GM10266 (cell line): ENCODE data around the gene COQ8A.

Experiments
- DNase-seq: peaks from one replicate; pipeline ENCODE4 v3.0.0; 2012; ENCODE audit errors: extremely low spot score
- TF ChIP-seq, protein P1 (sequence below): IDR thresholded peaks from 2 replicates; pipeline ENCODE4 v1.5.1; 2012; ENCODE audit warnings: mild to moderate bottlenecking, low read depth; ENCODE audit not compliant: control insufficient read depth, insufficient read depth; ENCODE audit errors: missing control alignments

The COQ8A gene

GRCh38 chr1:226948051-226948450 is 8.0 kb downstream of the COQ8A start:
- no peak for DNase-seq
- TF ChIP-seq, protein P1, sequence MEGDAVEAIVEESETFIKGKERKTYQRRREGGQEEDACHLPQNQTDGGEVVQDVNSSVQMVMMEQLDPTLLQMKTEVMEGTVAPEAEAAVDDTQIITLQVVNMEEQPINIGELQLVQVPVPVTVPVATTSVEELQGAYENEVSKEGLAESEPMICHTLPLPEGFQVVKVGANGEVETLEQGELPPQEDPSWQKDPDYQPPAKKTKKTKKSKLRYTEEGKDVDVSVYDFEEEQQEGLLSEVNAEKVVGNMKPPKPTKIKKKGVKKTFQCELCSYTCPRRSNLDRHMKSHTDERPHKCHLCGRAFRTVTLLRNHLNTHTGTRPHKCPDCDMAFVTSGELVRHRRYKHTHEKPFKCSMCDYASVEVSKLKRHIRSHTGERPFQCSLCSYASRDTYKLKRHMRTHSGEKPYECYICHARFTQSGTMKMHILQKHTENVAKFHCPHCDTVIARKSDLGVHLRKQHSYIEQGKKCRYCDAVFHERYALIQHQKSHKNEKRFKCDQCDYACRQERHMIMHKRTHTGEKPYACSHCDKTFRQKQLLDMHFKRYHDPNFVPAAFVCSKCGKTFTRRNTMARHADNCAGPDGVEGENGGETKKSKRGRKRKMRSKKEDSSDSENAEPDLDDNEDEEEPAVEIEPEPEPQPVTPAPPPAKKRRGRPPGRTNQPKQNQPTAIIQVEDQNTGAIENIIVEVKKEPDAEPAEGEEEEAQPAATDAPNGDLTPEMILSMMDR, result no peak

DNA sequence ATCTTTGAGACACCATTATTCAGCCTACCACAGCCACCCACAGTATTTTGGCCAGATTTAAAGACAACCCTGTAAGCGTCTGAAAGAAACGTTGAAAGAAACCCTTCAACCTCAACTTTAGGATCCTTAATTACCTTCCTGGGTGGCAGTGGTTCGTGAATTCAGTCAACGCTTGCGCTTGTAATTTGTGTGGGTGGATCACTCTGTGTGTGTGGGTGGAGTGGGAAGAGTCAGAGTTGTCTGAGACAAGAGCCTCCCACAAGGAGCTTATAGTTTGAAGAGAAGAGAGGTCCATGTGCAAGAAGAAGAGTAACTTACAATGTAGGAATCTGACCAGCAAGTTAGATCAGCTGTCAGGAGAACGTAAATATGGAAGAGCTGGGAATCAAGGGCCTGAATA is 8.4 kb downstream of the COQ8A start:
- TF ChIP-seq, protein P1, result no peak

DNA sequence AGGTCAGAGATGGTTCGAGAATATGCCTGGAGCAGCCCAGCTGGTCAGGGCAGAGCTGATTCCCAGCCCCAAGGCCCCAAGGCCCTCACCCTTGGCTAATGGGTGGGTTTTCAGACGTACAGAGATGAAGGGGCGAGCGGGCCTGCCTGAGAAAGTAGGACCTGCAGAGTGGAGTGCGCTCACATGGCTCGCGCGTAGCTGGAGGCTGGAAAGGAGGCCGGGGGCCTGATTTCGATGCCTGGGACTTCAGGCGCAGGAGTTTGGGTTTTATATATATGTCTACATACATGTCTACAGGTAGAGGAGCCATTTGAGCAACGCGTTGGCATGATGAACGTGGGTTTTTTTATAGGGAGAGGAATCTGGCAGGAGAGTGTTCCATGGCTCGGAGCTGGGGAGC is 8.9 kb downstream of the COQ8A start:
- TF ChIP-seq, protein P1, result no peak
- no peak for DNase-seq

More for the DNA sequence above, 8.4 kb downstream of the COQ8A start:
- DNase-seq, result no peak

DNA sequence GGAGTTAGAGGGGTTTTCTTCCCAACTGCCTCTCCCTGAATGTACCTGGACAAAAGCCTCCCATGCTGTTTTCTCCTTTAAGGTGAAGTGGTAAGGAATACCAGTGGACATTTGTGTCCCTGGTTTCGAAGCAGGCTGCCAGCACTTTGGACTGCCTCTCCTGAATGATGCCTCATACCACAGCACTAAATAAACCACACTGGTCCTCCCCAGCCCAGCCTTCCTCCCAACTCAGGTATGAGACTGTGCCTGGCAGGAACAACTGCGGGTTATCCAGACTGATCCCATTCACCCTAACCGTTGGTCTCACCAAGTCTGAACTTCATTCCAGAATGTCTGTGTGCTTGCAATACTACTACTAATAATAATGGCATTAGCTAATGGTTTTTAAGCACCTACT is 9.3 kb downstream of the COQ8A start:
- TF ChIP-seq, protein P1, result no peak

GRCh38 chr1:226950316-226950715 is 10.2 kb downstream of the COQ8A start:
- TF ChIP-seq, protein P1, result no peak
- no peak for DNase-seq

More for the DNA sequence above, 9.3 kb downstream of the COQ8A start:
- DNase-seq, result no peak

- no peak for DNase-seq
- TF ChIP-seq, protein P1, result no peak
Measured at GRCh38 chr1:226950871-226951270, 10.8 kb downstream of the COQ8A start.

DNA sequence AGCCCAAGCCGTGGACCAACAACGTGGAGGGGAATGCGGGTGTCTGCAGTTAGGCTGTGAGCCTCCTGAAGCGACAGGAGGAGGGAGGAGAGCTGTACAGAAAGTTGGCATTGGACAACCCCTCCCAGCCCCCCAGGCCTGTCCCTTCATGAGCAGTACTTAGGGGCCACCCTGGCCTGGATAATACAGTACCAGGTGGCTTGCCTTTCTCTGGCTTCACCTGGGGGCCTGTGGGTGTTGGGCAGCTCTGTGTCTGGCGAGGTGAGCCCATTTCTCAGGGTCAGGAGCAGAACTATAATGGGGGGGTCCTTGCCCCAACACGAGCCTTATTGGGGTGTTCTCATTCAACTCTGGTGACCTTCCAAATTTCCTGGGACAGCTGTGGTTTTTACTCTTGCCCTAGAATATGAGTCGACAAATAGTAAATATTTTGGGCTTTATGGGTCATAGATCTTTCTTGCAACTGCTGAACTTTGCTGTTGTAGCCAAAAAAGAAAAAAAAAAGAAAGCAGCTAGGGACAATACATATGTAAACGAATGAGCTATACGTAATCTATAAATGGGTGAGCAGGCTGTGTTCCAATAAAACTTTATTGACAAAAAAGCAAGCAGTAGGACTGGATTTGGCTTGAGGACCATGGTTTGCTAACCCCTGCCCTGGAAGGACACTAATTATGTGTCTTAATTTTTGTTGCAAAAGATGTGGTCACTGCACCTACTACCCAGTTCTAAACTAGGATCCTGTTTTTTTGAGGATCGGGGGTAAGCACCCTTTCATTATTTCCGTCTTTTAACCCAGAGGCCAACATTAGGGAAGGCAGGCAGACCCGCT is 11.4 kb downstream of the COQ8A start:
- DNase-seq, result no peak
- TF ChIP-seq, protein P1, result no peak
